RWPE2 (cell line): Measurements from ENCODE around the gene SQSTM1.

ENCODE experiments used
- ATAC-seq: fragments of 200-7000 bp; cut with Tn5 transposase; 3 replicates; pipeline ENCODE4 v1.9.1; 2021; ENCODE audit warnings: low read depth
- DNase-seq: peaks from one replicate; pipeline ENCODE4 v3.0.0-alpha.2; 2020; ENCODE audit warnings: low spot score
- H3K27ac ChIP-seq: fragments of 450-650 bp; 2 replicates; pipeline ENCODE4 v1.5.1; 2017; ENCODE audit warnings: mild to moderate bottlenecking; ENCODE audit not compliant: poor library complexity, severe bottlenecking
- H3K27me3 ChIP-seq: fragments of 250-450 bp; sonication (Bioruptor Pico); 2 replicates; pipeline ENCODE4 v1.5.1; 2021; ENCODE audit warnings: mild to moderate bottlenecking, moderate library complexity; ENCODE audit not compliant: insufficient read depth, poor library complexity, severe bottlenecking
- H3K36me3 ChIP-seq: fragments of 250-450 bp; sonication (Bioruptor Pico); 2 replicates; pipeline ENCODE4 v1.5.1; 2020; ENCODE audit warnings: low read depth, mild to moderate bottlenecking, moderate library complexity
- H3K4me1 ChIP-seq: fragments of 250-450 bp; sonication (Bioruptor Pico); 2 replicates; pipeline ENCODE4 v1.5.1; 2021; ENCODE audit warnings: mild to moderate bottlenecking, moderate library complexity; ENCODE audit not compliant: insufficient read depth, poor library complexity, severe bottlenecking
- H3K4me3 ChIP-seq: fragments of 250-450 bp; sonication (Bioruptor Pico); 2 replicates; pipeline ENCODE4 v1.5.1; 2021; ENCODE audit warnings: mild to moderate bottlenecking, moderate library complexity; ENCODE audit not compliant: severe bottlenecking
- H3K9me3 ChIP-seq: fragments of 250-450 bp; sonication (Bioruptor Pico); 2 replicates; pipeline ENCODE4 v1.5.1; 2021; ENCODE audit warnings: mild to moderate bottlenecking, moderate library complexity; ENCODE audit not compliant: severe bottlenecking
- CTCF ChIP-seq: fragments of 450-650 bp; IDR thresholded peaks from one replicate; pipeline ENCODE4 v1.5.1; 2017; ENCODE audit warnings: mild to moderate bottlenecking, moderate library complexity; ENCODE audit not compliant: poor library complexity, severe bottlenecking

Gene SQSTM1

DNA sequence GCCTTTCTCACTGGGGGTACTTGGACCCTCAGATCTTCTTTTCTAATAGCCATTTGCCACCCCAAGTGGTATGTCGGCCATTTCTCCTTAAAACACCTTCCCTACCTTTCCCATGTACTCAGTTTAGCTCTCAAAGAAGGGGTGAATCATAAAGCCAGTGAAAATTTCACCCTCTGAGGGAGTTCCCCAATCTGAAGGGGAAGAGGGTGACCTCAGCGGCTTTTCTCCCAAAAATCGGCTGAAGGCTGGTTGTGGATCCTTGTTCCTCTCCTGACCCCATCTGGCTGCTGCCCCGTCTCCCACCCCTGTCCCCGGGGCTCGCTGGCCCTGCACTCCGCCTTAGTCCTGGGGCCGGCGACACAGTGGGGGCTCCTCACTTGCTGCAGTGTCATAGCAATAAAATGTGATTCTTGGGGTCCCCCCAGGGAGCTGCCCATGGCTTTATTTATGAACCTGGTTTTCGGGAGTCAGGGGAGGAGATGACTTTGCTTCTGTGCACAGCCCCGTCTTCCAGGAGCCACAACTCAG, 44.2 kb upstream of the SQSTM1 start:
- no peaks in the 10 kb centered on the region for H3K4me1 ChIP-seq
- no peaks in the 10 kb centered on the region for H3K9me3 ChIP-seq
- no peak overlapping the region for H3K27ac ChIP-seq
- ATAC-seq (no peak), DNase-seq (peak; percentile 53)
- H3K27me3 ChIP-seq, result no peaks in the 10 kb centered on the region
- no peak for TF ChIP-seq CTCF
- H3K4me3 ChIP-seq, result no peak overlapping the region
- peaks cover 61% of the 10 kb centered on the region for H3K36me3 ChIP-seq

- H3K9me3 ChIP-seq, result no peaks in the 10 kb centered on the region
- H3K4me3 ChIP-seq, result no peak overlapping the region
- ATAC-seq, result no peak
- H3K4me1 ChIP-seq, result no peaks in the 10 kb centered on the region
- no peak for TF ChIP-seq CTCF
- H3K27ac ChIP-seq, result no peak overlapping the region
- peaks cover 51% of the 10 kb centered on the region for H3K36me3 ChIP-seq
- peak; percentile 38 for DNase-seq
- no peaks in the 10 kb centered on the region for H3K27me3 ChIP-seq
These were observed 43.2 kb upstream of the SQSTM1 start for GRCh38 chr5:179777456-179777855.

DNA sequence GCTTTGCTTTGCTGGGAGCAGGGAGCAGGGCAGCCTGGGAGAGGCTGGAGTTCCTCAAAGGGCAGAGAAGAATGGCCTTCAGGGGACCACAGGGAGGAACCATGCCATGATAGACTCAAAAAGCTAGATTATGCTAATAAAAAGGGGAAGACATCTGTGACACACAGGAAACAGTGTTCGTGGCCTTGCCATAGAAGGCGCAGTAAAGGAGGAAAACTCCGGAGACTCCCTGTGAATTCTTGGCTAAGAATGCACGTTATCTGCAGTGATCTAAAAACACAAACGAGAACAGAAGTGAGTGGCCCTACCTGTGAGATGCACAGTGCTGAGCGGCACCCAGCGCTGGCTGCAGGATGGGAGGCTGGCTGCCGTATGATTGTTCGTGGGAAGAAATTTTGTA, 42.8 kb upstream of the SQSTM1 start:
- TF ChIP-seq CTCF, result no peak
- Histone ChIP-seq H3K4me1 (no peaks in the 10 kb centered on the region), H3K9me3 (no peaks in the 10 kb centered on the region), H3K27me3 (no peaks in the 10 kb centered on the region), H3K27ac (no peak overlapping the region), H3K36me3 (peaks cover 46% of the 10 kb centered on the region), H3K4me3 (no peak overlapping the region)
- ATAC-seq (no peak), DNase-seq (no peak)

DNA sequence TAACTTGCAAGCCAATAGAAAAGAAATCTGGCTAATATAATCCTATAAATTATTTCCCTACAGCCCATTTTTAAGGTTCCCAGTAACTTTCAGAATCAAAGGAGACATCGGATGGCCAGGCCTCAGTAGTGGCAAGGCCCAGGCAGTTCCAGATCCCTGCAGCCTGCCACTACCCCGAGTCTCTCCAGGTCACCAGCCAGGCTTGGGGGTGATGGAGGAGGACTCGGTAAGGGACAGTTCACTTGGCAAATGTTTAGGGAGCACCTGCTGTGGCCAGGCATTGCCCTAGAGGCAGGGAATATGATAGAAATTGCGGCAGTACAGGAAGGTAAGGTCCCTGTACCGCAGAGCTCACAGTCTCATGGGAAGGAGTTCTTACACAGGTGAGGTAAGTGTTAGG, 42.1 kb upstream of the SQSTM1 start:
- DNase-seq, result peak; percentile 45
- peaks cover 39% of the 10 kb centered on the region for H3K36me3 ChIP-seq
- no peaks in the 10 kb centered on the region for H3K4me1 ChIP-seq
- H3K4me3 ChIP-seq, result no peak overlapping the region
- H3K27me3 ChIP-seq, result no peaks in the 10 kb centered on the region
- no peak overlapping the region for H3K27ac ChIP-seq
- TF ChIP-seq CTCF, result no peak
- no peak for ATAC-seq
- H3K9me3 ChIP-seq, result no peaks in the 10 kb centered on the region

DNA sequence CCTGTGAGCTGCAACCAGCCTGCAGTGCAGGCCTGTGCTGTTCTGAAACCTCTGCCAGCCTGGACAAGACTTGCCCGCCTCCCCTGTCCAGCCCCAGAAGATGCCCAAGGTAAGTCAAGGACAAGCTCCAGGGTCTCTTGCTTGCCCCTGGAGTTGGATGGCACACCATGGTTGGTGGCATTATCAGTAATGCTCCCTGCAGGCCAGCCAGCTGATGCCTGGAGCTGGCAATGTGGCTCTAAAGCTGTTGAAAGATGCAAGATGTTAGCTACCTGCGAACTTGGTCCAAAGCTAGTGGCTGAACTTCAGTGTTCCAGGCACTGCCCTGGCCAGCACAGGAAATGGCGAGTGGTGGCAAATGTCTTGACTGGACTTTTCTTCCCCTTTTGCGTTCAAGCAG, 40.9 kb upstream of the SQSTM1 start:
- no peak for ATAC-seq
- Histone ChIP-seq H3K36me3 (peaks cover 30% of the 10 kb centered on the region), H3K4me1 (no peaks in the 10 kb centered on the region), H3K27ac (no peak overlapping the region), H3K4me3 (no peak overlapping the region), H3K27me3 (no peaks in the 10 kb centered on the region), H3K9me3 (no peaks in the 10 kb centered on the region)
- DNase-seq, result peak; percentile 35
- no peak for TF ChIP-seq CTCF
